Tongue (tissue), 2 donors: ENCODE results near the gene DRD4. TPM values are rescaled to one million over a fixed set of nuclear protein-coding genes. Genes with fewer than 3 reads are reported as not detected.

ENCODE experiments used
- DNase-seq: peaks from one replicate; pipeline ENCODE4 v3.0.0-alpha.2; 2015
- total RNA-seq: library from RNA; depleted of rRNA; stranded (reverse); fragments of >200 nt; gene quantifications from one replicate; pipeline ENCODE4 v1.2.3, GENCODE V29; 2014

DRD4 gene
- total RNA-seq, 1 donor from 2014 or later, result not detected

GRCh38 chr11:621838-622237, 15.2 kb upstream of the DRD4 start:
- no peak for DNase-seq

- DNase-seq, result no peak
Observed at GRCh38 chr11:623349-623869, 13.7 kb upstream of the DRD4 start.

- DNase-seq, result no peak
Observed at GRCh38 chr11:623999-624704, 12.9 kb upstream of the DRD4 start.

GRCh38 chr11:624705-625635, 12.1 kb upstream of the DRD4 start, which contains the start of gene CDHR5:
Gene CDHR5 (minus strand): TSS chr11:624955. CDS start chr11:624902, 53 bp downstream.
- no peak for DNase-seq

GRCh38 chr11:625636-626268, 11.3 kb upstream of the DRD4 start:
- no peak for DNase-seq

- peak; percentile 42 for DNase-seq
Observed at GRCh38 chr11:626475-627307, 10.4 kb upstream of the DRD4 start, which contains the start of gene SCT. Gene SCT (minus strand): TSS chr11:627181. CDS start chr11:627143, 38 bp downstream.

GRCh38 chr11:627308-627576, 9.8 kb upstream of the DRD4 start:
- DNase-seq, result no peak

GRCh38 chr11:628056-628455, 9.0 kb upstream of the DRD4 start:
- no peak for DNase-seq

GRCh38 chr11:629237-629583, 7.9 kb upstream of the DRD4 start:
- peak; percentile 55 for DNase-seq

- DNase-seq, result no peak
Observed at GRCh38 chr11:630871-631270, 6.2 kb upstream of the DRD4 start.

- no peak for DNase-seq
Observed at GRCh38 chr11:635945-636510, 1.0 kb upstream of the DRD4 start.

GRCh38 chr11:637333-637592, 194 bp downstream of the DRD4 start:
- no peak for DNase-seq

GRCh38 chr11:637593-638521, 788 bp downstream of the DRD4 start:
- DNase-seq, result no peak

GRCh38 chr11:638631-639331, 1.7 kb downstream of the DRD4 start:
- DNase-seq, result no peak

- DNase-seq, result no peak
Observed at GRCh38 chr11:639332-639955, 2.4 kb downstream of the DRD4 start.

GRCh38 chr11:640021-640706, 3.1 kb downstream of the DRD4 start:
- no peak for DNase-seq

GRCh38 chr11:641806-642370, 4.8 kb downstream of the DRD4 start:
- no peak for DNase-seq

GRCh38 chr11:643366-643765, 6.3 kb downstream of the DRD4 start:
- DNase-seq, result no peak
